MM.1S (cell line): ENCODE measurements around the gene GASK1B.

Source experiments
- EZH2 ChIP-seq: fragments of 300-600 bp; sonication (generic); optimal IDR thresholded peaks from 2 replicates; pipeline ENCODE3; 2017; ENCODE audit warnings: low read depth, mild to moderate bottlenecking, antibody characterized with exemption, low read length, mixed read lengths
- EZH2phosphoT487 ChIP-seq: fragments of 300-600 bp; sonication (generic); IDR thresholded peaks from 2 replicates; pipeline ENCODE4 v1.6.1; 2018; ENCODE audit warnings: antibody characterized with exemption, low read length
- TF ChIP-seq, protein P1 (sequence below): fragments of 300-600 bp; sonication (generic); IDR thresholded peaks from 2 replicates; pipeline ENCODE4 v1.5.1; 2016; ENCODE audit warnings: antibody characterized with exemption, low read length, mixed read lengths

DNA sequence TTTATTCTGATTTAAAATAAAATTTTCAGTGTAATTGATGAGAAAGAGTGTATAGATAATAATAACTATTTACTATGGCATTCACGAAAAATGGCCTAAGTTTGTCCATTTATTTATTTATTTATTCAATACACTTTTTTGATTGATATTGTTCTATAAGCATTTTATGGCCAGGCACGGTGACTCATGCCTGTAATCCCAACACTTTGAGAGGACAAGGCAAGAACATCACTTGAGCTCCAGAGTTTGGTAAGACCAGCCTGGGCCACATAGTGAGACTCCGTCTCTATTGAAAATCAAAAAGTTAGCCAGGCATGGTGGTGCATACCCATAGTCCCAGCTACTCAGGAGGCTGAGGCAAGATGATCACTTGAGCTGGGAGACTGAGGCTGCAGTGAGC lies 25.7 kb downstream of the GASK1B start:
- TF ChIP-seq, protein P1, sequence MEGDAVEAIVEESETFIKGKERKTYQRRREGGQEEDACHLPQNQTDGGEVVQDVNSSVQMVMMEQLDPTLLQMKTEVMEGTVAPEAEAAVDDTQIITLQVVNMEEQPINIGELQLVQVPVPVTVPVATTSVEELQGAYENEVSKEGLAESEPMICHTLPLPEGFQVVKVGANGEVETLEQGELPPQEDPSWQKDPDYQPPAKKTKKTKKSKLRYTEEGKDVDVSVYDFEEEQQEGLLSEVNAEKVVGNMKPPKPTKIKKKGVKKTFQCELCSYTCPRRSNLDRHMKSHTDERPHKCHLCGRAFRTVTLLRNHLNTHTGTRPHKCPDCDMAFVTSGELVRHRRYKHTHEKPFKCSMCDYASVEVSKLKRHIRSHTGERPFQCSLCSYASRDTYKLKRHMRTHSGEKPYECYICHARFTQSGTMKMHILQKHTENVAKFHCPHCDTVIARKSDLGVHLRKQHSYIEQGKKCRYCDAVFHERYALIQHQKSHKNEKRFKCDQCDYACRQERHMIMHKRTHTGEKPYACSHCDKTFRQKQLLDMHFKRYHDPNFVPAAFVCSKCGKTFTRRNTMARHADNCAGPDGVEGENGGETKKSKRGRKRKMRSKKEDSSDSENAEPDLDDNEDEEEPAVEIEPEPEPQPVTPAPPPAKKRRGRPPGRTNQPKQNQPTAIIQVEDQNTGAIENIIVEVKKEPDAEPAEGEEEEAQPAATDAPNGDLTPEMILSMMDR = no peak
- TF ChIP-seq EZH2 (no peak), EZH2phosphoT487 (no peak)
